NOMO-1 (cell line): ENCODE results near the gene PPP1R16B.
"Not testable (repeated sequence)": the region's sequence is repeated elsewhere in the genome, so short reads cannot be mapped to it uniquely, and the experiment has no call there.

Experiments used
- DNase-seq, 2 experiments: peaks; one replicate each; lab custom pipeline; 2025; ENCODE audit not compliant: unreplicated experiment in 2 of 2; lab: John Stamatoyannopoulos, UW

The PPP1R16B gene

GRCh38 chr20:38791291-38791690, 14.2 kb upstream of the PPP1R16B start:
- DNase-seq, result no peak

DNA sequence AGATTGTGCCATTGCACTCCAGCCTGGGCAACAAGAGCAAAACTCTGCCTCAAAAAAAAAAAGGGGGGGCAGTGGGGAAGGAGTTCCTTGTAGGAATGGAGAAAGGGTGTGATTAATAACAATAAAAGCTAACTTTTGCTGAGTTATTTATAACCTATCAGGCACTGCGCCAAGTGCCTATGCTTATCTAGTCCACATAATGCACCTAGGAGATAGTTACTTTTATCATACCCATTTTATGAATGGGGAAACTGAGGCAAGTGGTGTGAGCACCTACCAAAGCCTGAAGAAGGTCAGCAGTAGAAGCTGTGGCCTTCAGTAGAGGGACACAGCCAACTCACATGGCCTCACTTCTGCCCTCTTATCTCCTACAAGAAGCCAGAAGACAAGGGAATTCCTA, 13.6 kb upstream of the PPP1R16B start:
- no peak for DNase-seq

- not testable (repeated sequence) for DNase-seq
Measured at GRCh38 chr20:38794057-38794456, 11.4 kb upstream of the PPP1R16B start.

GRCh38 chr20:38798266-38798665, 7.2 kb upstream of the PPP1R16B start:
- DNase-seq, result no peak

- DNase-seq, result peak; percentile 14 to 61
Measured at GRCh38 chr20:38799203-38799602, 6.3 kb upstream of the PPP1R16B start.

DNA sequence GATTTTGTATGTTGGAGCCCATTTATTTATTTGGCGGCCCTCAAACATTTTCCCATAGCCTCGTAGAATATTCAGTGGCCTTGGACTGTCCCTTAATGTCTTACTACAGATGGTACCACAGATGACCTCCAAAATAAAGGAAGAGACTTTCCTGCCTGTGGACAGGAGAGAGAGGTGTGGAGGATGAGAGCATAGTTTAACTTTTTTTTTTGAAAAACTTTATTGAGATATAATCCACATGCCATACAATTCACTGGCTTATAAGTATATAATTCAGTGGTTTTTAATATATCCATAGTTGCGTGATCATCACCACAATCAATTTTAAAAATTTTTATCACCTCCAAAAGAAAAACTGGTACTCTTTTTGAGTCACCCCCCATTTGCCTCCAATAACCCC, 4.6 kb upstream of the PPP1R16B start:
- no peak for DNase-seq

- DNase-seq, result no peak
Measured at GRCh38 chr20:38804221-38804620, 1.3 kb upstream of the PPP1R16B start.

DNA sequence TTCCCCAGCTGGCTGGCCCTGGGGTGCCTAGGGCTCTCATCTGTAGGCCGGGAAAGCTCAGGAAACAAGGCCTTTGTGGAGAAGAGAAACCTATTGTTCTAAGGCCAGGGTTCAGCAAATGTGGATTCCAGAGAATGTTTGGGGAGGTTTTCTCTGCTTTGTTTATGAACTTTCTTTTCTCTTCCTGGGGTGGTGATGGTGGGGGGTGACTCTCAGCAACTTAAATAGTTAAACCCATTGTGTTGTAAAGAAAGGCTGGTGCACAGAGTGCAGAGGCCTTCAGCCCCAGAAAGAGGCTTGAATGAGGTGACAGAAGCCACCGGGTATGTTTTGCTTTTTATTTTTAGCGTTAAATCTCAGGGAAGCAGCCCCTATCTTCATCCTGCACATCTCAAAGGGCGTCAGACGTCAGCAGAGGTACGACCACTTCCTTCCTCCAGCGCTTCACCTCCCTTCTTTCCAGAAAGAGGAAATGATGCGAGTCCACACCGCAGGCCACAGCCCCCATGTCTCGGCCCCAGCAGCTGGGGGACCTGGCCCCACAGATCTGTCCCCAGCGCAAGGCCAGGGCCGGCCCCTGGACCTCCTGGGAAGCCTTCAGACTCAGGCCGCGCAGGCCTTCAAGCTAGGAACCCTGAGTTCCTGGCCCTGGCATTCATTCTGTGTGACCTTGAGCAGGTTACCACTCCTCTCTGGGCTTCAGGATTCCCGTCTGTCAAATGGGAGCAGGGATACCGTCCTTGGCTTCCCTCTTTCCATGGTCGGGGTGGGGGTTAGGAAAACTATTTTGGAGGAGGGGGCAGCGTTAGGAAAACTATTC, 605 bp upstream of the PPP1R16B start:
- DNase-seq, result peak; percentile 67 to 76

DNA sequence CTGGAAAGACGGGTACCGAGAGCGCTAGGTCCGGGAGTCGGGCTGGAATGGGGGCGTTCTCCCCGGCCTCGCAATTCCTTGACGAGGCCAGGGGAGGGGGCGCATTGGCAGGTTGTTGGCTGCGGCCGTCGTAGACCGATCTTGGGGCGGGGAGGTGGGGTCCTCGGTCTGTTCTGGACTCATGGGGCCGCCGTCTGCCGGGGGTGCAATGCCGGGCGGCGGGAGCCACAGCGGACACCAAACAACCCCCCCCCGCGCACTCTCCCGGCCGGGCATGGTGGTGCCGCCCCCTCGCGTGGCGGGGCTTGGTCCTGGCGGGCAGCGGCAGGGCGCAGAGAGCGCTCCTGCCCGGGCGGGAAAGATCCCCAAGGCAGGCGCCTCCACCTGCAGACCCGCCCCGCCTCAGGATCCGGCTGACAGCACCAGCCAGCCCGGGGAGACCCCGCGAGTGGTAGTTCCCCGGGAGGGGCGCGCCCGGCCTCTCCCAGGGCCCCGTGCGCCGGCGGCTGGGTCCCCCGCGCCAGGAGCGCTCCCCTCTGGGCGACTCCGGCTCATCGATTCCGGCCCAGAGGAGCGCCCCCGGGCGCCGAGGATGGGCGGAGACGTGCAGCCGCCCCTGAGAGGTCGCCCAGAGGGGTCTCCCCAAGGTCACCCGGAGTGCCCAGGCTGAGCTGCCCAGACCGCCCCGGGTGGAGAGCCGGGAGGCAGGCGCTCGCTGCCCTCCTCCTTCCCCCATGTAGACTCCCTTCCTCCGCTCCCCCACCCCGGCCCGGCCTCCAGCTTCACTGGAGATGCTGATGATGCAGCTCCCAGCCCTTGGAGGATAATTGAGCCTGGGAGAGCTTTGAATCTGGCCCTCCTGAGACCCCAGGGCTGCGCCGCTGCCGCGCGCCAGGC, 709 bp downstream of the PPP1R16B start:
- no peak for DNase-seq

- no peak for DNase-seq
Measured at GRCh38 chr20:38806855-38807655, 1.6 kb downstream of the PPP1R16B start.

DNA sequence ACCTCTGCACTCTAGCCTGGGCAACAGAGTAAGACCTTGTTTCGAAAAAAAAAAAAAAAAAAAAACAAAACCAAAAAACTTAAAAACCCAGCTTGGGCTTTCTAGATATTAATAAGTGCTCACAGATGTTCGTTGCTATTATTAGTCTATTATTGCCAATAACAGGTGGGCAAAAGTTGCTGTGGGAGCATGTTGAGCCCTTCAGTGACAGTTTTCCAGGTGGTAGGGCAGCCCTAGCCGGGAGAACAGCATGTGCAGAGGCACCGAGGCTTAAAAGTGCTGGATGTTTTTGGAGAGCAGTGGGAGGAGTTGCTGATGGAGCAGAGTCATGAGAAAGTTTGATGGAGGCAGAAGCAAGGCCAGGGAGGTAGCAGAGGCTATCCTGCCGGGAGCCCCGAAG, 4.4 kb downstream of the PPP1R16B start:
- DNase-seq, result no peak

DNA sequence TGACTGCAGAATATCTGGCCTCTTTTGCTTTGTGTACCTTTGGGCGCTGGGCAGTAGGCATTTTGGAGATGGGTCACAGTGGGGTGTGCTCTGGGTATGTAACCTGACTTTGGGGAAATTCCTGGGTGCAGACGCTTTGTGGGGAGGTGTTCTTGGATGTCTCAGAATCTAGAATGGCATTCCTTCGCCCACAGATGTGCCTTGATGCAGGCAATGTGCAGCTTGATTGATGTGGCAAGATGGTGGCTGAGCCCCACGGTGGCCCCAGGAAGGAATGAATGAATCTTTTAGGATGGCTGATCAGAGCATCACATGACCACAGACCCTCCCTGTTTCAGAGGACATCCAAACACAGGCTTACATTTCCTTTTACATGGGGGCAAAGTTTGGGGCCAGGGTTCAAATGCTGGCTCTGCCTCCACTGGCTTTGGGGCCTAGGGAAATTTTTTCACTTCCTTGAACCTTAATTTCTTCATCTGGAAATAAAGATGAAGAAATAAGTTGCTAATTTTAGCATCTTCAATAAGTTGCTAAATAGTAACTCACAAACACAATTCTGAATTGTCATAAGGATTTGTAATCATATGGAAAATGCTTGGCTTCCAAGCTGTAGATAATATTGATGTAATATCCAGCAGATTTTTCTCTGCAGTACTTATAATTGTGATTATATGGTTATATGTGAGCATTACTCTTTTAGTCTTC, 5.6 kb downstream of the PPP1R16B start:
- no peak for DNase-seq

DNA sequence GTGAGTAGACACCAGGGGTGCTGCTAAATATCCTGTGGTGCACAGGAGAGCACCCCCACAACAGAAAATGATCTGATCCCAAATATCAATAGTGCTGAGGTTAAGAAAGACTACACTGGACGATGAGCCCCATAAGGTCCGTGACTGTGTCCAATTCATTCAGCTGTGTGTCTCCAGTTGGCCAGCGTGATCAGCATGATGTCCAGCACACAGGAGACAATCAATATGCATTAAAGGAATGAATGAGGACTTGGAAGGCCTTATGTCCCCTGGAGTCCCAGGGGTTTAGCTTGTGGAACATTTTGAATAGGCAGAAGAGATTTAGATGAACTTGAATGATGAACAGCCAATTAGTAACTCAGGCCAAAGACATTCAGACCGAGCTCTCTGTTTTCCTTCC, 6.3 kb downstream of the PPP1R16B start:
- DNase-seq, result no peak

- DNase-seq, result no peak
Measured at GRCh38 chr20:38812182-38812581, 6.7 kb downstream of the PPP1R16B start.

DNA sequence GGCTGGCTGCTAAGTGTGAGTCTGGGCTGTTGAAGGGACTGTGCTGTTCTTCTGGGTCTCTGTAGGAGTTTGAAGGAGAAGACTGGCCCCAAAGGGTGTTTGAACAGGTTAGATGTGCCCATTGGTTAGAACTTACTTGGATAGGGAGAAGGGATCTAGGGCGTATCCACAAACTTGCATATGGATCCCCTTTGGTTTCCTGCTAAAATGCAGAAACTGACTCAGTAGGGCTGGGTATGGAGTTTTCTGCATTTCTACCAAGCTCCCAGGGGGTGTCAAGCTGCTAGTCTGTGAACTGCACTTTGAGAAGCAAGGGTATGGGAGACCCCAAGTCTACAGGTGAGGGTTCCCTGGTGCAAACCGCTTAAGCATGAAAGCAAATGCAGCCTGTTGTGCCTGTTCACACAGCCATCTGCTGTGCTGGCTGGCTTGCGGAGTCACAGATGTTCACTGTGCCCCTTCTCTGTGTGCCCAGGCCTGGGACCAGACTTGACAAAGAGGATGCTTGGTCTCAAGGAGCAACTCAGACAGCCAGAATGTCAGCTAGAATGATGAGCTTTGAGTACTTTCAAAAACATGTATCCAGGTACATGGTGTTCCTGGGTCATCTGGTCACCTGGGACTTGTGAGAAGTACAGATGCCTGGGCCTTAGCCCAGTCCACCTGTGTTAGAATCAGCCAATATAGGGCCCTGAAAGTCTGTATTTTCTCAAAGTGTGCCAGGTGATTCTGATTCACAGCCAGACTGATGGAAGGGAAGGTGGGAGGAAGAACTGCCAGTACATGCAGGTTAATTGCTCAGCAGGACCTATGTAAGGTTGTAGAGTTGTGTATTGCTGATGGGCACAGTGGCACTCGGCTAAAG, 7.4 kb downstream of the PPP1R16B start:
- no peak for DNase-seq

GRCh38 chr20:38813574-38813962, 8.1 kb downstream of the PPP1R16B start:
- DNase-seq, result not testable (repeated sequence)

DNA sequence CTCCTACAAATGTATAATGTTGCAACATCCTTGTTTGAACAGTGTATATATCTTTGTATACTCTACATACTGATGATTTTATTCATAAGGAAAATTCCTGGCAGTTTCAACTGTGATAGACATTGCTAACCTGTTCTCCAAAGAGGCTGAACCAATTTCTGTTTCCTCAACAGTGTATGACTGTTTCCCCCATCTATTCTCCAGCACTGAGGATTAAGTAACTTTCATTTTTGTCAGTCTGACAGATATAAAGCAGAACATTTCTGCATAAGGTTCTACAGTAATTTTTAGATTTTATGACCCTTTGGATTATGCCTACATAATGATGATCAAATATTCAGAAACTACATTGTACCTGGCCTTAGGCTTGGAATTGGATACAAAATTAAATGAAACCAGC, 9.9 kb downstream of the PPP1R16B start:
- DNase-seq, result no peak

DNA sequence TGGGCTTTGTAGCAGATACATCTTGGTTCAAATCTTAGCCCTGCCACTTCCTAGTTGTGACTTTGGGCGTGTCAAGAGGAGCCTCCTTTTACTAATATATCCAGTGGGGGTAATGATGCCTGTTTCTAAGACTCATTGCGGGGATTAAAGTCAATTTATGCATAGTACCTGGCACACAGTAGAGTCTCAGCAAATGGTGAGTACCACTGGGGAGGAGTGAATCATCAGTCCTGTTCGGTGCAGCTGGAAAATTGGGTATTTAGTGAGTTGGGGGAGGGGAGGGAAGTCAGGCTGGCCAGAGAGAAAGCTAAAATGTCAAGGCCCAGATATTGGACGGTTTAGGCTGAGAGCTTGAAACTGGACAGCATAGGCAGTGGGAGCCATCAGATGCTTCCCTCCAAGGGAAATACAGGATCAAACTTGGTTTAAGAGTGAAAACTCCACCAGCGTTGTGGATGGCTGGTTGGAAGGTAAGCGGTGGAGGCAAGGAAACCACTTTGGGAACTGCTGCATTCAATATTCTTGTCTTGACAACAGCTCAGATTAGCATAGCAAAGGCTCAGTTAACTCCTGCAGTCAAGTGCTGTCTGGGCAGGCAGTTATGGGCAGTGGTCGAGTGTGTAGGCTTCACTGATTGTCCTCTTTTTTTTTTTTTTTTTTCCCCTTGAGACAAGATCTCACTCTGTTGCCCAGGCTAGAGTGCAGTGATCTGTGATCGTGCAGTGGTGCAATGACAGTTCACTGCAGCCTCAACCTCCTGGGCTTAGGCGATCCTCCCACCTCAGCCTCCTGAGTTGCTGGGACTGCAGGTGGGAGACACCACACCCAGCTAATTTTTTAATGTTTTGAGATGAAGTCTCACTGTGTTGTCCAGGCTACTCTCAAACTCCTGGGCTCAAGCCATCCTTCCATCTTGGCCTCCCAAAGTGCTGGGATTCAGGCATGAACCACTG, 12.9 kb downstream of the PPP1R16B start:
- DNase-seq, result no peak

DNA sequence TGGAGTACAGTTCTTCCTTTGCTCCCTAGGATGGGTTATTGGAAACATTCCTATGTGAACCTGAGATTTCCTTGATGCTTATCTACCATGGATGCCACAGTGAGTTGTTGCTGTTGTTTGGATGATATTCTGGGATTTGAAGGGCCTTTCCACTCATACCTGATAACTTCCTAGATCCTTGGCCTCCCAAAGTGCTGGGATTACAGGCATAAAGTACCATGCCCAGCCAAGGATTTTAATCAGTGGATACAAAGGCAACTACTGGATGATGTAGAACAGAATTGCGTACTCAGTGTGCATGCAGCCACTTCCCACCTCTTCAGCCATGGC, 20.0 kb downstream of the PPP1R16B start:
- no peak for DNase-seq
